GM06990 (cell line): ENCODE measurements around the gene TENT4B.

Experiments
- DNase-seq: peaks from one replicate; pipeline ENCODE4 v3.0.0-alpha.2; 2011; ENCODE audit not compliant: insufficient read length; ENCODE audit errors: extremely low read depth
- H3K27me3 ChIP-seq: replicated peaks from 2 replicates; pipeline ENCODE4 v1.6.0; 2011; ENCODE audit warnings: low read length; ENCODE audit not compliant: control insufficient read depth, insufficient read depth
- H3K36me3 ChIP-seq: 2 replicates; pipeline ENCODE4 v1.5.1; 2011; ENCODE audit warnings: low read length; ENCODE audit not compliant: control insufficient read depth, insufficient read depth
- H3K4me3 ChIP-seq: replicated peaks from 2 replicates; pipeline ENCODE4 v1.5.1; 2011; ENCODE audit warnings: low read depth, mild to moderate bottlenecking, control low read depth, low read length
- TF ChIP-seq, protein P1 (sequence below): IDR thresholded peaks from 2 replicates; pipeline ENCODE4 v1.5.1; 2011; ENCODE audit warnings: low read length, control low read depth, mild to moderate bottlenecking, inconsistent platforms; ENCODE audit not compliant: insufficient read depth, poor library complexity, severe bottlenecking

The TENT4B gene

DNA sequence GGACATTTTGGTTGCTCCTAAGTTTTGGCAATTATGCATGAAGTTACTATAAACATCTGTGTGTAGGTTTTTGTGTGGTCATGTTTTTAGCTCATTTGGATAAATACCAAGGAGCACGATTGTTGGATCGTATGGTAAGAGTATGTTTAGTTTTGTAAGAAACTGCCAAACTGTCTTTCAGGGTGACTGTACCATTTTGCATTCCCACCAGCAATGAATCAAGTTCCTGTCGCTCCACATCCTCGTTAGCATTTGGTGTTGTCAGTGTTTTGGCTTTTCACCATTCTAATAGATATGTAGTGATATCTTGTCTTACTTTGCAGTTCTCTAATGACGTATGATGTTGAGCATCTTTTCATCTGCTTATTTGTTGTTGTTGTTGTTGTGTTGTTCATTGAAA, 20.2 kb downstream of the TENT4B start:
- no peak overlapping the region for H3K4me3 ChIP-seq
- no peaks in the 10 kb centered on the region for H3K27me3 ChIP-seq
- no peaks in the 10 kb centered on the region; the same call in 1 of the 2 replicates for H3K36me3 ChIP-seq
- TF ChIP-seq, protein P1, sequence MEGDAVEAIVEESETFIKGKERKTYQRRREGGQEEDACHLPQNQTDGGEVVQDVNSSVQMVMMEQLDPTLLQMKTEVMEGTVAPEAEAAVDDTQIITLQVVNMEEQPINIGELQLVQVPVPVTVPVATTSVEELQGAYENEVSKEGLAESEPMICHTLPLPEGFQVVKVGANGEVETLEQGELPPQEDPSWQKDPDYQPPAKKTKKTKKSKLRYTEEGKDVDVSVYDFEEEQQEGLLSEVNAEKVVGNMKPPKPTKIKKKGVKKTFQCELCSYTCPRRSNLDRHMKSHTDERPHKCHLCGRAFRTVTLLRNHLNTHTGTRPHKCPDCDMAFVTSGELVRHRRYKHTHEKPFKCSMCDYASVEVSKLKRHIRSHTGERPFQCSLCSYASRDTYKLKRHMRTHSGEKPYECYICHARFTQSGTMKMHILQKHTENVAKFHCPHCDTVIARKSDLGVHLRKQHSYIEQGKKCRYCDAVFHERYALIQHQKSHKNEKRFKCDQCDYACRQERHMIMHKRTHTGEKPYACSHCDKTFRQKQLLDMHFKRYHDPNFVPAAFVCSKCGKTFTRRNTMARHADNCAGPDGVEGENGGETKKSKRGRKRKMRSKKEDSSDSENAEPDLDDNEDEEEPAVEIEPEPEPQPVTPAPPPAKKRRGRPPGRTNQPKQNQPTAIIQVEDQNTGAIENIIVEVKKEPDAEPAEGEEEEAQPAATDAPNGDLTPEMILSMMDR: no peak
- DNase-seq: no peak

DNA sequence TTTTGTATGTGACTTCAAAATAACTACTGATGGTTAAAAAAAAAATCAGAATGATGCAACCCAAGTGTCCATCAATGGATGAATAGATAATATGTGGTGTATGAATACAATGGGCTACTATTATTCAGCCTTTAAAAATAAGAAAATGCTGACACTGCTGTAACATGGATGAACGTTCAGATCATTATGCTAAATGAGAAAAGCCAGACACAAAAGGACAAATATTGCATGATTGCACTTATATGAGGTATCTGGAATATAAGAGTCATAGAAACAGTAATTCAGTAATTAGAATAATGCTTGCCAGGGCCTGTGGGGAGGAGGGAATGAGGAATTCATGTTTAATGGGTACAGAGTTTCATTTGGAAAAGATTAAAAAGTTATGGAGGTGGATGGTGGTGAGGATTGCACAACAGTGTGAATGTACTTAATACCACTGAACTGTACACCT, 25.4 kb downstream of the TENT4B start:
- H3K36me3 ChIP-seq: no peaks in the 10 kb centered on the region
- H3K27me3 ChIP-seq: no peaks in the 10 kb centered on the region
- TF ChIP-seq, protein P1: no peak
- no peak overlapping the region for H3K4me3 ChIP-seq
- DNase-seq: no peak

DNA sequence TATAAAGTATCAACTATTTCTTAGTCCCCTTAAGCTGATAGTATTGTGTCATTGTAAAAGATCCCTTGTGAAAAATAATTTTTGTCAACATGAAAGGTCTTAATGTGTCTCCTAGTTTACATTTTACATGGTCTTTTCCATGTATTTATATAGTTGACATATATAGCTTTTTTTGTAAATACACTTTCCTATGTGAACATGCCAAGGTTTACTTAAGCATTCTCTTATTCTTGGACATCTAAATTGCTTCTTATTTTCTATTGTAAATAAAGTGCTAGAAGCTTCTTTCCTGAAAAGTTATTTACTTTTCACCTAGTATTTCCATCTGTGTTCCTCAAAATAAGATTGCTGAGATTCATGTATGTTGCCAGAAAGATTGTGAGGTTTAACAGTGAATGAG, 29.3 kb downstream of the TENT4B start:
- no peaks in the 10 kb centered on the region for H3K36me3 ChIP-seq
- TF ChIP-seq, protein P1: no peak
- no peaks in the 10 kb centered on the region for H3K27me3 ChIP-seq
- DNase-seq: no peak
- H3K4me3 ChIP-seq: no peak overlapping the region

- Histone ChIP-seq H3K27me3 (no peaks in the 10 kb centered on the region), H3K4me3 (no peak overlapping the region), H3K36me3 (no peaks in the 10 kb centered on the region)
- TF ChIP-seq, protein P1: no peak
- no peak for DNase-seq
These were observed 30.2 kb downstream of the TENT4B start for GRCh38 chr16:50183316-50183715.

DNA sequence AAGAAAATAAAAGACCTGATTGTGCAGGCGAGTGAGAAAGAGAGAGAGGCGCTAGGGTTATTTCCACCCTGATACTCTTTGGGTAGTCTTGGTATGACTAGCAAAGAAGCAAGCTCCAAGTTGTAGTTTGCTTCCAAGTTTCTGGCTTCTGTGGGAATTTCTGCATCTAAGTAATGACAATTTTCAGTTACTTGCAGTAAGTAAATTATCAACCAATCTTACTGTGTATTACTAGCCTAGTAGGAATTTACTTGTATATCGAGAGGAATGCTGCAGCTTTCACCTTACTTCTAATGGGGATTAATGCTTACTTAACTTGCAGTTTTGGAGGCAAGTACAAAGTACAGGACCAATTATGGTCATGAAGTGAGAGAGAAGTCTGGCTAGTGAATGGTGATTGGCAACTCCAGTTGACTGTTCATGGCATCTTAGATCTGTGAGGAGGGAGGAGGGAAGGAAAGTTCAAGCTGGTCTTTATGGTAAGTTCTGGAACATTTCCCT, 31.9 kb downstream of the TENT4B start:
- no peak overlapping the region for H3K4me3 ChIP-seq
- no peak for DNase-seq

More for the DNA sequence above, 31.9 kb downstream of the TENT4B start:
- no peaks in the 10 kb centered on the region for H3K36me3 ChIP-seq
- no peaks in the 10 kb centered on the region for H3K27me3 ChIP-seq
- TF ChIP-seq, protein P1: no peak
